Measurements from ENCODE around the gene NUB1.
A peak's percentile ranks its signal among the peaks of the same experiment; 100 is the strongest.
"Not testable (repeated sequence)": the region's sequence is repeated elsewhere in the genome, so short reads cannot be mapped to it uniquely, and the experiment has no call there.

Gene NUB1

GRCh38 chr7:151299940-151300645 lies 41.5 kb upstream of the NUB1 start:
- TF ChIP-seq CTCF (IDR thresholded peaks at IDR 0.05; ENCODE audit: insufficient read depth, low read length, missing control alignments): no peak
- H3K4me3 ChIP-seq (ENCODE audit: low read depth, low read length): no peak overlapping the region
- ChIA-PET POLR2A (no interaction called here), CTCF (interaction anchor here (1.0 to 7.5 kb wide), 5 partner anchors 10 to 176 kb away, joined by 3 to 62 read pairs (median 10); no protein-coding TSS in a partner anchor)
- no peak for DNase-seq (ENCODE audit: low read depth, low spot score)

- no peak overlapping the region for H3K4me3 ChIP-seq (ENCODE audit: low read depth, low read length)
- ChIA-PET CTCF (interaction anchor here (0.8 to 7.5 kb wide), 11 partner anchors 8 to 177 kb away, joined by 3 to 62 read pairs (median 5); no protein-coding TSS in a partner anchor), POLR2A (no interaction called here)
- no peak for DNase-seq (ENCODE audit: low read depth, low spot score)
- no peak for TF ChIP-seq CTCF (IDR thresholded peaks at IDR 0.05; ENCODE audit: insufficient read depth, low read length, missing control alignments)
These were observed 39.8 kb upstream of the NUB1 start for GRCh38 chr7:151301471-151302462.

- CTCF ChIA-PET: interaction anchor here (0.6 to 7.5 kb wide), 29 partner anchors 10 to 406 kb away, joined by 3 to 62 read pairs (median 4); partner anchors contain the start of genes CRYGN and NUB1
- POLR2A ChIA-PET: interaction anchor here (0.6 to 0.7 kb wide), 3 partner anchors 11 to 53 kb away, joined by 3 to 4 read pairs (median 3); no protein-coding TSS in a partner anchor
- DNase-seq (ENCODE audit: low read depth, low spot score); H3K4me3 ChIP-seq (ENCODE audit: low read depth, low read length): not testable (repeated sequence)
These were observed 37.4 kb upstream of the NUB1 start for GRCh38 chr7:151304251-151304650.

GRCh38 chr7:151304856-151305255 lies 36.8 kb upstream of the NUB1 start:
- TF ChIP-seq CTCF (IDR thresholded peaks at IDR 0.05; ENCODE audit: insufficient read depth, low read length, missing control alignments): no peak
- peak overlapping the region; percentile 29; the same call in 1 of the 2 replicates for H3K4me3 ChIP-seq (ENCODE audit: low read depth, low read length)
- CTCF ChIA-PET: interaction anchor here (0.9 to 7.5 kb wide), 20 partner anchors 10 to 407 kb away, joined by 3 to 62 read pairs (median 4); partner anchors contain the start of gene NUB1
- DNase-seq (ENCODE audit: low read depth, low spot score): no peak
- POLR2A ChIA-PET: interaction anchor here (0.6 to 0.7 kb wide), 2 partner anchors 52 to 53 kb away, joined by 3 to 4 read pairs; no protein-coding TSS in a partner anchor

- POLR2A ChIA-PET: no interaction called here
- no peak for DNase-seq (ENCODE audit: low read depth, low spot score)
- no peak for TF ChIP-seq CTCF (IDR thresholded peaks at IDR 0.05; ENCODE audit: insufficient read depth, low read length, missing control alignments)
- CTCF ChIA-PET: interaction anchor here (0.6 to 7.5 kb wide), 8 partner anchors 8 to 62 kb away, joined by 3 to 62 read pairs (median 4); no protein-coding TSS in a partner anchor
- no peak overlapping the region for H3K4me3 ChIP-seq (ENCODE audit: low read depth, low read length)
These were observed 35.2 kb upstream of the NUB1 start for GRCh38 chr7:151306374-151306773.

GRCh38 chr7:151306860-151307259 lies 34.8 kb upstream of the NUB1 start:
- no peak for TF ChIP-seq CTCF (IDR thresholded peaks at IDR 0.05; ENCODE audit: insufficient read depth, low read length, missing control alignments)
- DNase-seq (ENCODE audit: low read depth, low spot score): no peak
- no peak overlapping the region for H3K4me3 ChIP-seq (ENCODE audit: low read depth, low read length)
- CTCF ChIA-PET: interaction anchor here (0.6 to 7.5 kb wide), 8 partner anchors 8 to 63 kb away, joined by 3 to 62 read pairs (median 3); no protein-coding TSS in a partner anchor
- POLR2A ChIA-PET: no interaction called here
